SK-N-SH (cell line): Measurements from ENCODE around the gene KRTAP5-5. TPM values are rescaled to one million over a fixed set of nuclear protein-coding genes. Genes with fewer than 3 reads are reported as not detected.
A peak's percentile ranks its signal among the peaks of the same experiment; 100 is the strongest.

Experiments
- CTCF ChIA-PET: fragments of 300-600, 350-600 bp; formaldehyde crosslinking; extraction: SDS; loops from one replicate; lab custom pipeline; 2021; lab: Yijun Ruan, JAX
- POLR2A ChIA-PET: fragments of 350-600 bp; sonication (Branson Sonifier 250); formaldehyde crosslinking; extraction: SDS; loops from one replicate; lab custom pipeline; 2020; ENCODE audit warnings: antibody characterized with exemption, inconsistent platforms; lab: Yijun Ruan, JAX
- DNase-seq: peaks from one replicate; pipeline ENCODE4 v3.0.0; 2012
- H2AFZ ChIP-seq: fragments of 200-600 bp; sonication (generic); 2 replicates; pipeline ENCODE4 v1.8.1; 2016; ENCODE audit warnings: antibody characterized with exemption, mild to moderate bottlenecking, low read depth
- H3F3A ChIP-seq: fragments of 200-600 bp; sonication (generic); replicated peaks from 2 replicates; pipeline ENCODE3; 2016; ENCODE audit warnings: antibody characterized with exemption, mild to moderate bottlenecking; ENCODE audit not compliant: insufficient read depth
- H3K27ac ChIP-seq, 2 experiments: fragments of 200-500 bp in 1 of 2; fragments of 200-600 bp in 1 of 2; sonication (Bioruptor generic) in 1 of 2; sonication (generic), shearing (Covaris generic) in 1 of 2; 2 replicates each; pipeline versions ENCODE4 v1.5.1 to v1.6.1; 2014 to 2016; ENCODE audit warnings: low read depth in 2 of 2, inconsistent platforms in 1 of 2, low read length in 1 of 2, mild to moderate bottlenecking in 1 of 2, mixed read lengths in 1 of 2
- H3K27me3 ChIP-seq: fragments of 200-600 bp; sonication (generic), shearing (Covaris generic); 2 replicates; pipeline ENCODE4 v1.6.1; 2016; ENCODE audit warnings: mixed run types; ENCODE audit not compliant: insufficient read depth
- H3K36me3 ChIP-seq, 2 experiments: fragments of 200-500 bp in 1 of 2; fragments of 200-600 bp in 1 of 2; sonication (Bioruptor generic) in 1 of 2; sonication (generic) in 1 of 2; replicated peaks in 1 of 2; 2 replicates each; pipeline versions ENCODE3 to v1.5.1; 2014 to 2016; ENCODE audit warnings: low read length in 1 of 2, mild to moderate bottlenecking in 1 of 2; ENCODE audit not compliant: insufficient read depth in 2 of 2, control insufficient read depth in 1 of 2
- H3K4me1 ChIP-seq, 2 experiments: fragments of 200-500 bp in 1 of 2; fragments of 200-600 bp in 1 of 2; sonication (Bioruptor generic) in 1 of 2; sonication (generic), shearing (Covaris generic) in 1 of 2; 2 replicates each; pipeline versions ENCODE4 v1.5.1 to v1.6.1; 2014 to 2016; ENCODE audit warnings: low read depth in 1 of 2, low read length in 1 of 2, mixed run types in 1 of 2; ENCODE audit not compliant: insufficient read depth in 2 of 2, control insufficient read depth in 1 of 2
- H3K4me2 ChIP-seq: fragments of 200-600 bp; sonication (generic), shearing (Covaris generic); 2 replicates; pipeline ENCODE4 v1.6.1; 2017; ENCODE audit warnings: mixed run types
- H3K4me3 ChIP-seq, 2 experiments: fragments of 200-500 bp in 1 of 2; fragments of 200-600 bp in 1 of 2; sonication (Bioruptor generic) in 1 of 2; sonication (generic), shearing (Covaris generic) in 1 of 2; 2 replicates each; pipeline versions ENCODE4 v1.5.1 to v1.8.1; 2014 to 2016; ENCODE audit warnings: low read depth in 2 of 2, inconsistent platforms in 1 of 2, low read length in 1 of 2, mild to moderate bottlenecking in 1 of 2, mixed read lengths in 1 of 2, moderate library complexity in 1 of 2
- H3K79me2 ChIP-seq: fragments of 200-600 bp; sonication (generic); 2 replicates; pipeline ENCODE4 v1.8.1; 2017; ENCODE audit warnings: mild to moderate bottlenecking; ENCODE audit not compliant: insufficient read depth
- H3K9ac ChIP-seq: fragments of 200-600 bp; sonication (generic); 2 replicates; pipeline ENCODE4 v1.6.1; 2017; ENCODE audit warnings: mixed run types
- H3K9me2 ChIP-seq: fragments of 200-600 bp; sonication (generic); 2 replicates; pipeline ENCODE4 v1.6.1; 2017; ENCODE audit warnings: mixed run types
- H3K9me3 ChIP-seq: fragments of 200-600 bp; sonication (generic); 2 replicates; pipeline ENCODE4 v1.6.1; 2017; ENCODE audit warnings: mixed run types, mild to moderate bottlenecking, moderate library complexity
- H4K20me1 ChIP-seq: fragments of 200-600 bp; sonication (generic); 2 replicates; pipeline ENCODE4 v1.6.1; 2017; ENCODE audit warnings: mild to moderate bottlenecking, mixed run types; ENCODE audit not compliant: insufficient read depth
- EZH2phosphoT487 ChIP-seq: fragments of 200-600 bp; sonication (generic); IDR thresholded peaks from 2 replicates; pipeline ENCODE4 v1.6.1; 2017; ENCODE audit warnings: low read depth, mixed run types, mild to moderate bottlenecking, antibody characterized with exemption, moderate library complexity, borderline replicate concordance
- GABPA ChIP-seq: IDR thresholded peaks from 2 replicates; pipeline ENCODE4 v1.4.0; 2012; ENCODE audit warnings: low read depth, mild to moderate bottlenecking
- JUND ChIP-seq: IDR thresholded peaks from 2 replicates; pipeline ENCODE4 v1.4.0; 2012
- MEF2A ChIP-seq: IDR thresholded peaks from 2 replicates; pipeline ENCODE4 v1.4.0; 2012; ENCODE audit warnings: low read depth, borderline replicate concordance
- MXI1 ChIP-seq: IDR thresholded peaks from 2 replicates; pipeline ENCODE4 v1.6.1; 2012; ENCODE audit warnings: mild to moderate bottlenecking, low read depth, low read length, improper control_type of control experiment
- POLR2AphosphoS5 ChIP-seq: IDR thresholded peaks from 2 replicates; pipeline ENCODE4 v1.6.1; 2012; ENCODE audit warnings: low read depth, low read length
- RCOR1 ChIP-seq: fragments of 150-350 bp; IDR thresholded peaks from 2 replicates; pipeline ENCODE4 v1.6.1; 2017; ENCODE audit warnings: antibody characterized with exemption, low read length
- RXRA ChIP-seq: IDR thresholded peaks from 2 replicates; pipeline ENCODE4 v1.4.0; 2012; ENCODE audit warnings: low read depth, mild to moderate bottlenecking, borderline replicate concordance
- SIN3A ChIP-seq: IDR thresholded peaks from 2 replicates; pipeline ENCODE4 v1.6.1; 2012; ENCODE audit warnings: low read depth, mild to moderate bottlenecking, low read length, moderate library complexity, borderline replicate concordance
- TCF12 ChIP-seq: IDR thresholded peaks from 2 replicates; pipeline ENCODE4 v1.4.0; 2012
- WGBS: methylation state at CpG from one replicate; pipeline ENCODE4 v1.1.6; 2017; ENCODE audit warnings: low lambda C conversion rate; 5-methylcytosine and 5-hydroxymethylcytosine counted together
- polyA plus RNA-seq, 3 experiments: library from polyadenylated mRNA; depleted of rRNA; stranded (reverse); fragments of >200 nt; gene quantifications; 2 replicates each; pipeline ENCODE4 v1.2.3, GENCODE V29; 2012
- TF ChIP-seq, protein P1 (sequence below): fragments of 150-350 bp; IDR thresholded peaks from 2 replicates; pipeline ENCODE4 v1.6.1; 2016; ENCODE audit warnings: mild to moderate bottlenecking, low read depth, low read length

KRTAP5-5 gene
- polyA plus RNA-seq, 1 of the 3 experiments (the other 2 are of a cell fraction) = not detected

DNA sequence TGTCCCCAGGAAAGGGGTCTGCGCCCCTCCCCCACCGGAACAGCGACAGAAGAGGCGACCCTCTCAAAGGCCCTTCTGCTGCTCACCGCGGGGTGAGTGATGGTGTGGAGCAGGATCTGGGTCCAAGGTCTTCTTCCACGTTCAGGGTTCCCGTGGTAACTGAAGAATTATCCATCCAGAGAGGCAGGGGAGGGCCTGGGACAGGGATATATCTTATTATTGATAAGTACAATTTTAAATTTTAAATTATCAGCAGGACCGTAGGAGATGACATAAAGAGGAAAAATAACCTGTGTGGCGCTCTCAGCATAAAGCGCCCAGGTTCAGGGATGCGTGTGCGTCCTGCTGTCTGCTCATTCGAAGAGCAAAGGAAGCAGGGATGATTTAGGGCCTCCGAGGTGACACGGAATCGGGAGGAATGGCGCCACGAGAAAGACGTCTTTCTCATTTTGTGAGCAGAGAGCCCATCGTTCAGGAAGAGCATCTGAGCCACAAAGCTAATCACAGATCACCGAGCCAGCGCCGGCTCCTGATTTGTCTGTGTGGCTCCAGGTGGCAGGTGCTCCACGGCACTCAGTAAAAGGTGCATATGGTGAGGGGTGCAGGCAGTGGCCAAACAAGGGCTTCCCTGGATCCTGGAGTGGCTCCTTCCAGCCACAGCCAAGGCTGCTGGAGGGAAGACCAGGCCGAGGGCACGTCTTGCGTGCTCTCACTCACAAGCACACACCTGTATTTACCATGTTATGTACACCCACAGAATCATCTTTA is 19.3 kb downstream of the KRTAP5-5 start:
- Histone ChIP-seq H3K36me3 (no peaks in the 10 kb centered on the region), H3K4me2 (no peak overlapping the region), H3K4me3 (no peak overlapping the region), H3K79me2 (no peaks in the 10 kb centered on the region), H3K9ac (no peak overlapping the region), H3K27me3 (no peaks in the 10 kb centered on the region), H3K27ac (no peak overlapping the region), H2AFZ (no peak overlapping the region), H3K9me2 (no peaks in the 10 kb centered on the region), H3K4me1 (peaks cover 0 to 6% of the 10 kb centered on the region in 2 experiments; a peak in 1 of 4 replicates), H4K20me1 (no peaks in the 10 kb centered on the region), H3K9me3 (no peaks in the 10 kb centered on the region), H3F3A (no peaks in the 10 kb centered on the region)
- no peak for DNase-seq
- ChIA-PET CTCF (interaction anchor here (0.6 to 9.9 kb wide), 8 partner anchors 9 to 504 kb away, joined by 3 to 277 read pairs (median 4); partner anchors contain the start of gene SYT8), POLR2A (interaction anchor here (0.7 kb wide), 1 partner anchor 18 kb away, joined by 3 read pairs; no protein-coding TSS in a partner anchor)
- no peak for TF ChIP-seq TCF12
- no peak for TF ChIP-seq JUND
- no peak for TF ChIP-seq MEF2A
- TF ChIP-seq MXI1 = no peak
- 68% methylated on average over 25 of the region's 28 CpGs for WGBS

DNA sequence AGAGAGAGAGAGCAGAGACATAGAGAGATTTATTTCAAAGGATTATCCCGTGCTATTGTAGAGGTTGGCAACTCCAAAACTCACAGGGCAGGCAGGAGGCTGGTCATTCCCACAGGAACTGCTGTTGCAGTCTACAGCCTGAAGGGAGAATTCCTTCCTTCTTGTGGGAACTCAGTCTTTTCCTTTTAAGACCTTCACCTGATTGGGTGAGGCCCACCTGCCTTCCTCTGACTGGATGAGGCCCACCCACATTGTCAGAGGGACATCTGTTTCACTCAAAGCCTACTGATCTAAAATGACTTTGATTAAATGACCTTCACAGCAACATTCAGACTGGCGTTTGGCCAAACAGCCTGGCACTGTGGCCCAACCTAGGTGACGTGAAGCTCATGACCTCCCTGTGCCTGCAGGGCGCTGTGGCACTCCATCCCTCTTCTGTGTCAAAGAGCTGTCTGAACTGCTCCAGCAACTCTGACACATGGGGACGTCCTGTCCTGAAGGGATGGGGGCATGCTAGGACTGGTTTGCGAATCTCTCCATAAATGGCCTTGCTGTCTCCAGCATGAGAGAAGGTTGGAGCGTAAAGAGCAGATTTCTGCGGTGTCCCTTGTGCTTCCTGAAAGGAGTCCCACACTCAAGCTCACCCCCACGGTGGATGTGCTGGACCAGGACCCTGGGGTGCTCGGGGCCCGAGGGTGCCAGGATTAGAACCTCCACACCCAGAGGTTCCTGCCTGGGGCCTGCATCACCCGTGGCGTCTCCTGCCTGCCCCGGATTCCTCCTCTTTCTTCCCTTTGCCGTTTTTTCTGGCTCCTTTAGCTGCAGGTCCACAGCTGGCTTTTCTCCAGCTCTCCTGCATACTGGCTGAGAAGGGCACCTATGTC is 20.7 kb downstream of the KRTAP5-5 start:
- Histone ChIP-seq H2AFZ (no peak overlapping the region), H3K79me2 (no peaks in the 10 kb centered on the region), H3K4me3 (no peak overlapping the region), H3K9me2 (no peaks in the 10 kb centered on the region), H3K27me3 (no peaks in the 10 kb centered on the region), H3K27ac (no peak overlapping the region), H3K36me3 (no peaks in the 10 kb centered on the region), H4K20me1 (no peaks in the 10 kb centered on the region), H3K4me1 (peaks cover 0 to 16% of the 10 kb centered on the region in 2 experiments; a peak in 1 of 4 replicates), H3K9me3 (no peaks in the 10 kb centered on the region), H3K4me2 (no peak overlapping the region), H3K9ac (no peak overlapping the region), H3F3A (no peaks in the 10 kb centered on the region)
- ChIA-PET CTCF (interaction anchor here (0.6 to 9.9 kb wide), 10 partner anchors 10 to 502 kb away, joined by 3 to 277 read pairs (median 7); partner anchors contain the start of gene SYT8), POLR2A (interaction anchor here (0.8 kb wide), 1 partner anchor 11 kb away, joined by 3 read pairs; no protein-coding TSS in a partner anchor)
- WGBS = 45% methylated on average over 15 of the region's 15 CpGs
- DNase-seq = peak; percentile 30
- TF ChIP-seq EZH2phosphoT487 (no peak), RCOR1 (0 out of 2 replicates have a peak, but pooled peaks have one; percentile 20), GABPA (no peak), RXRA (no peak), SIN3A (no peak), POLR2AphosphoS5 (no peak)
- TF ChIP-seq, protein P1, sequence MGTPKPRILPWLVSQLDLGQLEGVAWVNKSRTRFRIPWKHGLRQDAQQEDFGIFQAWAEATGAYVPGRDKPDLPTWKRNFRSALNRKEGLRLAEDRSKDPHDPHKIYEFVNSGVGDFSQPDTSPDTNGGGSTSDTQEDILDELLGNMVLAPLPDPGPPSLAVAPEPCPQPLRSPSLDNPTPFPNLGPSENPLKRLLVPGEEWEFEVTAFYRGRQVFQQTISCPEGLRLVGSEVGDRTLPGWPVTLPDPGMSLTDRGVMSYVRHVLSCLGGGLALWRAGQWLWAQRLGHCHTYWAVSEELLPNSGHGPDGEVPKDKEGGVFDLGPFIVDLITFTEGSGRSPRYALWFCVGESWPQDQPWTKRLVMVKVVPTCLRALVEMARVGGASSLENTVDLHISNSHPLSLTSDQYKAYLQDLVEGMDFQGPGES = no peak
